HG03066 (cell line): ENCODE measurements around the gene POU4F2.
"Not testable (repeated sequence)": the region's sequence is repeated elsewhere in the genome, so short reads cannot be mapped to it uniquely, and the experiment has no call there.

Experiments
- ATAC-seq: cut with Tn5 transposase; IDR thresholded peaks from one replicate; pipeline ENCODE4 v1.9.1; 2021; ENCODE audit warnings: low read depth; ENCODE audit not compliant: unreplicated experiment

Gene POU4F2

GRCh38 chr4:146654687-146655520, 16.2 kb downstream of the POU4F2 start:
- no peak for ATAC-seq

GRCh38 chr4:146655521-146655856, 16.8 kb downstream of the POU4F2 start:
- no peak for ATAC-seq

GRCh38 chr4:146661367-146661766, 22.7 kb downstream of the POU4F2 start:
- no peak for ATAC-seq

GRCh38 chr4:146663968-146664311, 25.2 kb downstream of the POU4F2 start:
- ATAC-seq, result not testable (repeated sequence)

GRCh38 chr4:146674829-146675570, 36.3 kb downstream of the POU4F2 start:
- ATAC-seq, result no peak
